ENCODE data around the gene KLK5. TPM values are rescaled to one million over a fixed set of nuclear protein-coding genes. Genes with fewer than 3 reads are reported as not detected.
"Not testable (repeated sequence)": the region's sequence is repeated elsewhere in the genome, so short reads cannot be mapped to it uniquely, and the experiment has no call there.

KLK5 gene
- total RNA-seq, 4 donors from 2014 or later, result 40.3 to 299 (median 177) TPM

DNA sequence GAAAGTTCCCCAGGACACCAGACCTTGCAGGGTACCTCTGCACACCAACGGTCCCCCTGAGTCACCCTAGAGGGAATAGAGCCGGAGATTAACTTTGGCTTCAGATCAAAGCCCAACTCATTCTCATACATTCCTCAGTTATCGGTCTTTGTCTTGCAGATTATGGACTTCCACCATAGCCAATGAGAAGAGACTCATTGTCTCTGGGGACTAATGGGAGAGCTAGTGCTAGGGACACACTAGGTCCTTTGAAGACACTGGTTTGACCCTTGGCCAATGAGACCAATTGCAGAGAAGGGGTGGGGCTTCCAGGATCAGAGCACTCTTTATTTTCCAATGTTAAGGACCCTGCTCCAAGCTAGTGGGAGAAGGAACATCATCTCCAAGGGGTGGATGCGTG is 24.8 kb upstream of the KLK5 start:
- Histone ChIP-seq H3K27ac (no peak overlapping the region), H3K4me3 (no peak overlapping the region), H3K4me1 (peaks cover 18% of the 10 kb centered on the region), H3K9me3 (no peaks in the 10 kb centered on the region), H3K36me3 (no peaks in the 10 kb centered on the region), H3K27me3 (peaks cover 36% of the 10 kb centered on the region)
- TF ChIP-seq POLR2A (IDR thresholded peaks at IDR 0.05), result no peak
- no peak for TF ChIP-seq POLR2AphosphoS5 (IDR thresholded peaks at IDR 0.05)
- no peak for TF ChIP-seq EP300 (IDR thresholded peaks at IDR 0.05)
- no peak for TF ChIP-seq CTCF (IDR thresholded peaks at IDR 0.05)
- no peak for DNase-seq (ENCODE audit: low spot score in 2 of 2)
- WGBS, result 82% methylated on average over 4 of the region's 4 CpGs

DNA sequence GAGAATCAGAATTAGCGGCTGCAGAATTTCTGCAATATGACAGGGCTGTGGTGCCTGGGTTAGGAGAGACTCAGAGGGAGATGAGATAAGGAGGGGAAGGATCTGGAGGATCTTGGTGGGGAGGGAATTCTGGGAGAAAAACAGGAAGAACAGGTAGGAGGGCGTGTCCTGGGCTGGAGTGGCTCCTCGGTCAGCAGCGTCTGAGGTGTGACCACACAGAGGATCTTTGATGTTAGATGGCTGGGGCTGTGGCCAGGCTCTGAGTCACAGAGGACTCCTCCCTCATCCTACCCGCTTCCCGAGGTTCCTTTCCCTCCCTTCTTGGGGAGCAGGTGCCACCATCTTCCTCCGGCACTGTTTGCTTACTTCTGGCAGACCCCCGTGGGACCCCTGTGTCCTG is 22.9 kb upstream of the KLK5 start:
- Histone ChIP-seq H3K9me3 (no peaks in the 10 kb centered on the region), H3K36me3 (no peaks in the 10 kb centered on the region), H3K27ac (no peak overlapping the region), H3K4me3 (no peak overlapping the region), H3K27me3 (peaks cover 23% of the 10 kb centered on the region), H3K4me1 (peaks cover 18% of the 10 kb centered on the region)
- no peak for TF ChIP-seq POLR2AphosphoS5 (IDR thresholded peaks at IDR 0.05)
- TF ChIP-seq EP300 (IDR thresholded peaks at IDR 0.05), result no peak
- TF ChIP-seq POLR2A (IDR thresholded peaks at IDR 0.05), result no peak
- TF ChIP-seq CTCF (IDR thresholded peaks at IDR 0.05), result no peak
- WGBS, result 13% methylated on average over 8 of the region's 8 CpGs
- DNase-seq (ENCODE audit: low spot score in 2 of 2), result no peak

DNA sequence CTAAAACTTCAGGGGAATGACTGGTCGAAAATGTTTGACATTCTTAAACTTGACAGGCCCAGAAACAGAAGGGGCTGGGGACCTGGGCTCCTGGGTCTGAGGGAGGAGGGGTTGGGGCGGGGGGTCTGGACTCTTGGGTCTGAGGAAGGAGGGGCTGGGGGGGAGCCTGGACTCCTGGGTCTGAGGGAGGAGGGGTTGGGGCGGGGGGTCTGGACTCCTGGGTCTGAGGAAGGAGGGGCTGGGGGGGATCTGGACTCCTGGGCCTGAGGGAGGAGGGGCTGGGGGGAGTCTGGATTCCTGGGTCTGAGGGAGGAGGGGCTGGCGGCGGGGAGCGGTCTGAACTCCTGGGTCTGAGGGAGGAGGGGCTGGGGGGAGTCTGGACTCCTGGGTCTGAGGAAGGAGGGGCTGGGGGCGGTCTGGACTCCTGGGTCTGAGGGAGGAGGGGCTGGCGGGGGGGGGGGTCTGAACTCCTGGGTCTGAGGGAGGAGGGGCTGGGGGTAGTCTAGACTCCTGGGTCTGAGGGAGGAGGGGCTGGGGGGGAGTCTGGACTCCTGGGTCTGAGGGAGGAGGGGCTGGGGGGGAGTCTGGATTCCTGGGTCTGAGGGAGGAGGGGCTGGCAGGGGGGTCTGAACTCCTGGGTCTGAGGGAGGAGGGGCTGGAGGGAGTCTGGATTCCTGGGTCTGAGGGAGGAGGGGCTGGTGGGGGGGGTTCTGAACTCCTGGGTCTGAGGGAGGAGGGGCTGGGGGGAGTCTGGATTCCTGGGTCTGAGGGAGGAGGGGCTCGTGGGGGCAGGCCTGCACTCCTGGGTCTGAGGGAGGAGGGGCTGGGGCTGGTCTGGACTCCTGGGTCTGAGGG is 22.1 kb upstream of the KLK5 start:
- peaks cover 18% of the 10 kb centered on the region for H3K4me1 ChIP-seq
- H3K9me3 ChIP-seq, result no peaks in the 10 kb centered on the region
- TF ChIP-seq EP300 (IDR thresholded peaks at IDR 0.05) (no peak), POLR2A (IDR thresholded peaks at IDR 0.05) (no peak), CTCF (IDR thresholded peaks at IDR 0.05) (no peak), POLR2AphosphoS5 (IDR thresholded peaks at IDR 0.05) (no peak)
- no peaks in the 10 kb centered on the region for H3K36me3 ChIP-seq
- no peak for DNase-seq (ENCODE audit: low spot score in 2 of 2)
- WGBS, result 41% methylated on average over 3 of the region's 9 CpGs
- no peak overlapping the region for H3K27ac ChIP-seq
- peaks cover 15% of the 10 kb centered on the region for H3K27me3 ChIP-seq
- no peak overlapping the region for H3K4me3 ChIP-seq

- Histone ChIP-seq H3K27me3 (peaks cover 22% of the 10 kb centered on the region), H3K4me1 (peaks cover 17% of the 10 kb centered on the region), H3K9me3 (no peaks in the 10 kb centered on the region), H3K36me3 (no peaks in the 10 kb centered on the region), H3K4me3 (no peak overlapping the region), H3K27ac (no peak overlapping the region)
- DNase-seq (ENCODE audit: low spot score in 2 of 2), result no peak
- TF ChIP-seq EP300 (IDR thresholded peaks at IDR 0.05) (no peak), POLR2A (IDR thresholded peaks at IDR 0.05) (no peak), CTCF (IDR thresholded peaks at IDR 0.05) (no peak), POLR2AphosphoS5 (IDR thresholded peaks at IDR 0.05) (no peak)
- 68% methylated on average over 9 of the region's 9 CpGs for WGBS
Measured at GRCh38 chr19:50972795-50973376, 20.0 kb upstream of the KLK5 start.

DNA sequence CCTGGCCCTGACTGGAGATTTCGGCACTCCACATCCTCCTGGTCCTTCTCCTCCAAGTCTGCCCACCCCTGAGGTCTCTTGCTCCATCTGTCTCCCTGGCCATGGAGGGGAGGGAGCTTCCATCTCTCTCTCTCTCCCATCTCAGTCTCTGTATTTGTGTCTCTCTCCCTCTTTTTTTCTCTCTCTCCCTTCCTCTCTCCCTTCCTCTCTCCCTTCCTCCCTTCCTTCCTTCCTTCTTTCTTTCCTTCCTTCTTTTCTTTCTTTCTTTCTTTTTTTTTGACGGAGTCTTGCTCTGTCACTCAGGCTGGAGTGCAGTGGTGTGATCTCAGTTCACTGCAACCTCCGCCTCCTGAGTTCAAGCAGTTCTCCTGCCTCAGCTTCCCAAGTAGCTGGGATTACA is 17.0 kb upstream of the KLK5 start:
- Histone ChIP-seq H3K27me3 (peaks cover 28% of the 10 kb centered on the region), H3K4me1 (peaks cover 11% of the 10 kb centered on the region)
- DNase-seq (ENCODE audit: low spot score in 2 of 2); H3K36me3 ChIP-seq; H3K4me3 ChIP-seq; H3K9me3 ChIP-seq; H3K27ac ChIP-seq: not testable (repeated sequence)
- 66% methylated on average over 3 of the region's 3 CpGs for WGBS
